ENCODE measurements around the gene CDH15.

DNA sequence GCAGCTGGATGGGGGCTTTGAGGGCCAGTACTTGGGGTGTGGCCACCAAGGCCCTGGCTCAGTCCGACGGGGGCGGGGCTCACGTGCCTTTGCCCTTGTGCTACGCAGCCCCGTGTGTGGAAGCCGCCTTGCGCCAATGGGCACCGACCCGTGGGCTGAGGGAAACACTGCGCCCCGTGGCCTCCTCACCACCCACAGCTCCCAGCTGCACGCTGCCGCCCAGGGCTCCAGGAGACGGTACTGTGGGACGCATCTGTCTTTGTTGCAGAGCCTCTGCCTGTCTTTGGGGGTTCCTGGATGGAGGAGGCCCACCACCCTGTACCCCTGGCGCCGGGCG lies 7.6 kb downstream of the CDH15 start:
- no peak for TF ChIP-seq CTCF (IDR thresholded peaks at IDR 0.05)
- TF ChIP-seq POLR2A (IDR thresholded peaks at IDR 0.05): no peak

All from heart left ventricle (tissue), 13 donors.